Stomach (tissue), 4 donors: ENCODE data around the gene ZMIZ1.

Source experiments
- CTCF ChIP-seq, 7 experiments: fragments of 450-650 bp in 4 of 7; fragments of 200-600 bp in 3 of 7; sonication (generic) in 3 of 7; IDR thresholded peaks; one replicate each; pipeline ENCODE4 v1.5.1; 2016 to 2019; ENCODE audit warnings: antibody characterized with exemption in 7 of 7, control low read depth in 2 of 7, mild to moderate bottlenecking in 1 of 7
- EP300 ChIP-seq: sonication (generic); formaldehyde crosslinking; IDR thresholded peaks from one replicate; pipeline ENCODE4 v1.6.1; 2017; ENCODE audit warnings: antibody characterized with exemption
- POLR2A ChIP-seq, 4 donors: fragments of 450-650 bp; IDR thresholded peaks; one replicate each; pipeline ENCODE4 v1.6.1; 2016; ENCODE audit warnings: antibody characterized with exemption in 4 of 4, control low read depth in 2 of 4, mild to moderate bottlenecking in 1 of 4, moderate library complexity in 1 of 4

GRCh38 chr10:79115302-79115701 is 46.5 kb downstream of the ZMIZ1 start:
- TF ChIP-seq CTCF (IDR thresholded peaks at IDR 0.05), result no peak
- TF ChIP-seq EP300, result no peak
- TF ChIP-seq POLR2A (IDR thresholded peaks at IDR 0.05), result no peak
